GM12874 (cell line): Measurements from ENCODE around the gene ABLIM1.

ENCODE experiments used
- TF ChIP-seq, protein P1 (sequence below): IDR thresholded peaks from 2 replicates; pipeline ENCODE4 v1.5.1; 2011; ENCODE audit warnings: low read depth, mild to moderate bottlenecking, control low read depth, low read length, moderate library complexity; ENCODE audit not compliant: insufficient read depth

ABLIM1 gene

GRCh38 chr10:114483575-114483974 is 174.5 kb downstream of the ABLIM1 start:
- TF ChIP-seq, protein P1, sequence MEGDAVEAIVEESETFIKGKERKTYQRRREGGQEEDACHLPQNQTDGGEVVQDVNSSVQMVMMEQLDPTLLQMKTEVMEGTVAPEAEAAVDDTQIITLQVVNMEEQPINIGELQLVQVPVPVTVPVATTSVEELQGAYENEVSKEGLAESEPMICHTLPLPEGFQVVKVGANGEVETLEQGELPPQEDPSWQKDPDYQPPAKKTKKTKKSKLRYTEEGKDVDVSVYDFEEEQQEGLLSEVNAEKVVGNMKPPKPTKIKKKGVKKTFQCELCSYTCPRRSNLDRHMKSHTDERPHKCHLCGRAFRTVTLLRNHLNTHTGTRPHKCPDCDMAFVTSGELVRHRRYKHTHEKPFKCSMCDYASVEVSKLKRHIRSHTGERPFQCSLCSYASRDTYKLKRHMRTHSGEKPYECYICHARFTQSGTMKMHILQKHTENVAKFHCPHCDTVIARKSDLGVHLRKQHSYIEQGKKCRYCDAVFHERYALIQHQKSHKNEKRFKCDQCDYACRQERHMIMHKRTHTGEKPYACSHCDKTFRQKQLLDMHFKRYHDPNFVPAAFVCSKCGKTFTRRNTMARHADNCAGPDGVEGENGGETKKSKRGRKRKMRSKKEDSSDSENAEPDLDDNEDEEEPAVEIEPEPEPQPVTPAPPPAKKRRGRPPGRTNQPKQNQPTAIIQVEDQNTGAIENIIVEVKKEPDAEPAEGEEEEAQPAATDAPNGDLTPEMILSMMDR, result no peak

- TF ChIP-seq, protein P1, result no peak
Observed at GRCh38 chr10:114482480-114483304, 175.4 kb downstream of the ABLIM1 start.

DNA sequence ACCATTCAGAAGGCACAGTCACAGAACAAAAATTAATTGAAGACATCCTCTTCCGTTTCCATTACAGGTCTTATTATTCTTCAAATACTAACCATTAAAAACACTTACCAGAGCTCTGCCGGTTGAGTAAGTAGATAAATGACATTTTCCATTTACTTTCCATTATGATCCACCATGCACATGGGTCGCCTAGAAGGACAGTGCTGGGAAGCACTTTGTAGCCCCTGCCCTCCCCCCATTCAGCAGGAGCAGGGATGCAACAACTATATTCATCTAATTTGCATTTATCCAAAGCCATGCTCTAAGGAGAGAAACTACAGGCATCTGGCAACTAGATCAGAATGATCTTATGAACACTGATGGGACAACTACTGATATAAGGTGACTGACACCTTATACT is 177.0 kb downstream of the ABLIM1 start:
- TF ChIP-seq, protein P1, result no peak

DNA sequence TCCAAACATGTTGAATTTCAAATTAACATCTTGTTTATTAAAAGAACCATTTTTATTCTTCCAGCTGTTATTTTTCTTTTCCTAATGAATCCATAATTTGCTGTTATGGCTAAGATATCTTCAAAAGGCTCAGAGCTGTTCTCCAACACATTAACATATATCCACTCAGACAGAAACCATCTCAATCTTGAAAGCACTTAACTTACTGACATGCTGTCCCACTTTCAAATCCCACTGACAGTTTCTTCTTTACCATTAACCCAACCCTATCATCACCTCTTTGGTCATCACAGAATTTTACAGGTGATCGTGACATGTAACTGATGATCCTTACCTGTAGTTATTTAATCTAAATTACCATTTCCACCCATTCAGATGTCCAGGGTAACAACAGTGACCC is 178.2 kb downstream of the ABLIM1 start:
- TF ChIP-seq, protein P1, result no peak

GRCh38 chr10:114479307-114479706 is 178.8 kb downstream of the ABLIM1 start:
- TF ChIP-seq, protein P1, result no peak

GRCh38 chr10:114478281-114478680 is 179.8 kb downstream of the ABLIM1 start:
- TF ChIP-seq, protein P1, result no peak

DNA sequence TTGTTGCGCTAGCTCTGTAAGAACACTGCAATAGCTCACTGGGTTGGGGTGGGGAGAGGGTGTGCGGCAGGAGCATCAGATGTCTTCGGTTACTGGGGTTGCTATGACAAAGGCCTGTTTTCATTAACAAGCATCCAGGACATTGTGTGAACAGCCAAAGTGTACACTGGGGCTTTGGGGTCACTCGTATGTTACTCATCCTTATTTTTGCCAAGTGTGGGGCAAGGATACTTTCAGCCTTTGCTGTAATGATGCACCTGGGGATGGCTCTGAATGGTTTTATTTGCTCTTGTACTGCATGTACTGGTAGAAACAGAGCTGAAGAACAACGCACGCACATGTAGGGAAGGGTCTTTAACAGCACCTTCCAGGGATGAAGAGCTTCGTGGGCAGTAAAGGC is 180.8 kb downstream of the ABLIM1 start:
- TF ChIP-seq, protein P1, result no peak
